SK-N-MC (cell line): ENCODE results near the gene NUP153.

Source experiments
- EZH2 ChIP-seq: fragments of 200-600 bp; sonication (generic); IDR thresholded peaks from one replicate; pipeline ENCODE4 v1.6.1; 2017; ENCODE audit warnings: antibody characterized with exemption
- FOXP2 ChIP-seq: optimal IDR thresholded peaks from 2 replicates; pipeline ENCODE3; 2011; ENCODE audit warnings: mild to moderate bottlenecking, moderate library complexity; ENCODE audit not compliant: insufficient read depth; ENCODE audit errors: extremely low read length, control extremely low read depth
- POLR2AphosphoS5 ChIP-seq: IDR thresholded peaks from 2 replicates; pipeline ENCODE4 v1.6.1; 2012; ENCODE audit warnings: mild to moderate bottlenecking, low read depth, low read length, borderline replicate concordance

- TF ChIP-seq EZH2 (no peak), POLR2AphosphoS5 (no peak), FOXP2 (no peak)
These were observed 50.1 kb downstream of the NUP153 start for GRCh38 chr6:17656644-17657043.
